Limb (tissue), 2 donors: ENCODE results near the gene SCARF2.
"Not testable (repeated sequence)": the region's sequence is repeated elsewhere in the genome, so short reads cannot be mapped to it uniquely, and the experiment has no call there.

Source experiments
- DNase-seq, 2 donors: peaks; one replicate each; pipeline ENCODE4 v3.0.0-alpha.2; 2016; ENCODE audit errors: extremely low spot score in 2 of 2

The SCARF2 gene

DNA sequence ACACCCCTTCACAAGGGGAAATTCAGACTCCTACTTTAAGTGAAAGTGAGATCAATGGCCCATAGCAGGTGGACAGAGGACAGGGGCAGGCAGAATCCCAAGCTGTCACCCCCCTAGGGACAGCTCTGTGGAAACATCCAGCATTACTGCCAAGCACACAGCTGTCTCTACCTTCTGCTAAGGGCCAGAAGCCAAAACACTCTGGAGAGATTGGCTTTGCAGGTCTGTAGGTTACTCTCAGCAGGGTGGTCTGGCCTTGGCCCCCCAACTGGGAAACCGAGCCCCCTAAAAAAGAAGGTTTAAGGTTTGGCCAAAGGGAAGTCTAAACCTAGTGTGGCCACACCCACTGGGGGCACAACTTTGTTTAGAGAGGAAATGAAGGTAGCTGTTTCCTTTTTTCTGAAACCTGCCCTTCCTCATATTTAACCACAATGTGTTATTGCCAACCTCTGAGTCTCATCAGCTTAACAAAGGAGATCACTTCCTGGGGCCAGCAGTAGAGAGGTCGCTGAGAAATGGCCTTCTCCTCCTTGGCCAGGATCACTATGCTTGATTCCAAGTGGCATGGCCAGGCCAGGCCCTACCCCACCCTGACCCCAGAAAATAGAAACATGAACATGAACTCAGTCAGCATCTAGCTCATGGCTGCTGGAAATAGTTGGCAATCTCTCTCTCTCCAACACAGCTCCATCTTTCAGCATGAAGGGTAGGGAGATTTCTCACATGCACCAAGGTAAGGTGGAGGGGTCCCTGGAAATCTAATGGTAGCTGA is 25.9 kb upstream of the SCARF2 start:
- no peak for DNase-seq

DNA sequence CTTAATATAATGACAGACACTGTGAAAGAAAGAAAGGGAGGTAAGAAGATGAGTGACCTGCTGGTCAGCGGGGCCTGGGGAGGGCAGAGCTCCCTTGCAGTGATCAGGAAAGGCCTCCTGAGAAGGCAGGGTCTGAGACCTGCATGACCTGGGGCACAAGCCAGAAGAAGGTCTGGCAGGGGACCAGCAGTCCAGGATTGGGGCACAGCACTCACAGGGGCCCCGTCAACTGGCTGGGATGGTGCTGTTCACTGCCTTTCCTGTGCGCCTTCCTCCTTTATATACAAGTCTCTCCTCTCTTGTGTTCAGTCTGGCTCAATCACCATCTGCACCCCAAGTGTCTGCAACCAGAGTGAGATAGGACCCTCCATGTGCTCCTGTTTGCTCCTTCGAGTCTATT is 22.2 kb upstream of the SCARF2 start:
- no peak for DNase-seq

DNA sequence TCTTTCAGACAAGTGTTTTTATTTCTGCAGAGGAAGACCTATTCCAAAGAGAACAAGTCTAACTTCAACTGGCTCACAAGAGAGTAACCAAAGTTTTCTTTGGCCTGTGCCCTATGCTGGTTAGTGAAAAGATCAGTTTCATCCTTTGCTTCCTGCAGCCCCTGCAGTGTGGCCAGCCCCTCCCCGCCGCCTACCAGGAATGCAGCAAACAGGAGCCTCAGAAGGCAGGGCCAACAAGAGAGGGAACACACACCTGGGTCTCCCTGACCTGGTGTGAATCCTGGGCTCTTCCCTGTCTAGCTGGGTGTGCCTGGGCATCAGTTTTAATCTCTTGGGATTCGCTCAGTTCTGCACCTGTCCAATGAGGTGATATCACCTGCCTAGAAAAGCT is 21.5 kb upstream of the SCARF2 start:
- no peak for DNase-seq

DNA sequence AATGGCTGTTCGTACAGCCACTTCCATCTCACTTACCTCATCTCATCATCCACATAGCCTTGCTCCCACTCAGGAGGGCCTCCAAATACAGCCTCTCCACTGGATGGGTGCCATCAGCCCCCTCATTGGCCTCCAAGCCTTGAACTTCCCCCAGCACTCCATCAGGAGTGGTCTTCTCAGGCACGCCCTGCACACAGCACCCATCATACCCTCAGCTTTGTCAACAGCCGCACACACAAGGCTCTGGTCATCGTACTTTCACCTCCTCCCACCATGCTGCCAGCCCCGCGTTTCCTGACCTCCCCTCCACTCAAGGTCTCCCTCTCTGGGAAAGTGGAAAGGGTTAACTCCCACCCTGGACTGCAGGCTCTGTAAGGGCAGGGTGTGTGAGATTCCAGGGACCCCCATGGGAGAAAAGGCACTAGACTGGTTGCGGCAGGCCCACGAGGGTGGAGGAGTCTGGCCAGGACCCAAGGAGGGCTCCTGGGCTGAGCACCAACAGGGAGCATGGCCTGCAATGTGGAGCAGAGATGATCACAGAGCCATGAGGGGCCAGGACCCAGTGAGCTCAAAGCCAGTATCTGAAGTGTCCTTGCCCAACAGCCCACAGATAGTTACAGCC is 21.0 kb upstream of the SCARF2 start:
- DNase-seq = no peak

DNA sequence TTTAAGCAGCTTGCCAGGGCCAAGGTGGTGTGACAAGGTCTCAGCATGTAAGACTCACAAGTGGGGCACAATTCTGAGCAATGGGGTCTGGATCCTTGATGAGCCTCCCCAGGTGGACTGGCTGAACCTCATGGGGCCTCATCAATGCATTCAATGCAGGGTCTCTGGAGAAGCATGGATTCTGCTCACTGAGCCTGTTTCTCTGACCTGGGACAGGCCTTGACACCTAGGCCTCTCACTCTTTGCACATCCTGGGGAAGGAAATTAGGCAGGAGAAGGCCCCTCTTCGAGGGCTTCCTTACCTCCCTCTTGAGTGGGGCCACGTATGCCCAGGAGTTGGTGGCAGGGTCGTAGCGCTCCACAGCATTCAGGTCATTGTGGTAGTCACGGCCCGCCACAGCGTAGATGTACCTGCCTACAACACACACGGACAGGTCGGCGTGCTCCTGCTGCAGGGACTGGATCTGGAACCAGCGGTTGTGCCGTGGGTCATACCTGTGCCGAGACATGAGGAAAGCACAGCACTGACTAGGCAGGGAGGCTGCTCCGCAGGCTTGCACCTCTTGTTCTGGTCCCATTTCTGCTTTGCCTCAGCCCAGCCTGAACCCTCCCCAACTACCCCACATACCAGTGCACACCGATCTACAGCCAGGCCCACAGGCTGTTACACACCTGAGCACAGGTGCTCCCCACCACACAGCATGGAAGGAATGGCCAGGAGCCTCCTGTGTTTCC is 20.0 kb upstream of the SCARF2 start:
- no peak for DNase-seq

DNA sequence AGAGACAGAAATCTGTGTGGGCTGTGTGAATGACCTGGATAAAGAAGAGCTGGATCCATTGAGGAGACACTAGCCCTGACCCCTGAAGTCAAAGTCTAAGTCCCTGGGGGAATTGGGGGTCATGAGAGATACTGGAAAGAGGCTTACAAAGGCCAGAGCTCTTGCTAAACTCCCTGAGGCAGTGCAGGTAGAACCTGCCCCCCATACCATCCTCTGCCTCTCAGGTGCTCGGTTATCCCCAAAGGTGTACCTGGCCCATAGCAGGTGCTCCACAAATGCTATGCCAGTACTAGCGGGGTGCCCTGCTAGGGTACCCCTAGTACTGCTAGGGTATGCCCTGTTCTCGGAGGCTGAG is 19.1 kb upstream of the SCARF2 start:
- no peak for DNase-seq

DNA sequence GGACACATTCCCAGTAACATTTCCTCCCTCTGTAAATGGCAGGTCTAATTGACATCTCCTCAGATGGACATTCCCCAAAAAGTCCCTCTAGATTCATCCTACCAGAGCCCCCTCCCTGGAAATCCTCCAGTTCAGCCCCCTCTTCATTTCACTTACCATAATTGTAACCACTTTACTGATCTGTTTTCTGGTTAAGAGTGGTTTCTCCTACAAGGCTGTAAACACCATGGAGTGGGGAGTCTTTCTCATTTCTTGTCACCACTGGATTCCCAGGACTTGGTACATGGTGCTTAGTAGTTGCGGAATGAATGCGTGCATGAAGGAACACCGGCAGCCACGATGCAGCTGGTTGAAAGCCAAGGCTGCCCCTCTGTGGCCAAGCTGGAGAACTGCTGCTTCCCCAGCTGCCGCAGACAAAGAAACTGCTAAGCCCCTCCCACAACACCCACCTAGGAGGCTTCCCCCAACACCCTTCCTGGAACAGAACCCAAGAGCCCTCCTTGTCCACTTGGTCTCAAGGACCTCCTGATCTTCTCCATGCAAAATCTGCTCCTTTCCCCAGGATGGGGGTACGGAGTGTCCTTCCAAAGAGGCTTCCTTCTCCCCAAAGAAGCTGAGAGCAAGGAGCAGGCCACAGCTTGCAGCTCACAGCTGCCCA is 18.6 kb upstream of the SCARF2 start:
- DNase-seq = peak; percentile 83 to 89

DNA sequence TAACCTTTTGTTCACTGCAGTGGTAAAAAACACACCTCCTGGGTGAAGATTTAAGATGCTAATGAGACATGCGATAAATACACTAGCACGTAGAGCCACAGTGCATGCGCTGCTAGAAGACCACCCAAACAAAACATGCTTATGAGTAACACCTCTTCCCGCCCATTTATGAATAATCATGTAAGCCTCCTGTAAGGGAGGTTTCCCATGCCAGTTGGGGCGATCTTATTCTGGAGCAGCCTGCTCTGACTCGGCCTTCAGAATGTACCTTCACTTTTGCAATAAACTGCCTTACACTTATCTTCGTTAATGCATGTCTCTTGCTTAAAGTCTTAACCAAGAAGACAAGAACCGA is 18.1 kb upstream of the SCARF2 start:
- no peak for DNase-seq

DNA sequence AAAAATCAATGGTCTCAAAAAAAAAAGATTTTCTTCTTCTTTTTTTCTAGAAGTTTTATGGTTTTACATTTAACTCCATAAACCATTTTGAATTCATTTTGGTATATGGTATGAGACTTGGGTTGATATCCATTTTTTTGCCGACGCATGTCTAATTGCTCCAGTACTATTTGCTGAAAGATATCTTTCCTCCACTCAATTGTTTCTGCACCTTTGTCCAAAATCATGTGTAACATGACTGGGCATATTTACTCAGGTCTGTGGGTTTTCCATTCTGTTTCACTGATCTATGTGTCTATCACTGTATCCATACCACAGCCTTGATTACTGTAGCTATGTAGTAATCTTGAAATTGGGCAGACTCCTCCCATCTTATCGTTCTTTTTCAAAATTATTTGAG is 15.6 kb upstream of the SCARF2 start:
- no peak for DNase-seq

DNA sequence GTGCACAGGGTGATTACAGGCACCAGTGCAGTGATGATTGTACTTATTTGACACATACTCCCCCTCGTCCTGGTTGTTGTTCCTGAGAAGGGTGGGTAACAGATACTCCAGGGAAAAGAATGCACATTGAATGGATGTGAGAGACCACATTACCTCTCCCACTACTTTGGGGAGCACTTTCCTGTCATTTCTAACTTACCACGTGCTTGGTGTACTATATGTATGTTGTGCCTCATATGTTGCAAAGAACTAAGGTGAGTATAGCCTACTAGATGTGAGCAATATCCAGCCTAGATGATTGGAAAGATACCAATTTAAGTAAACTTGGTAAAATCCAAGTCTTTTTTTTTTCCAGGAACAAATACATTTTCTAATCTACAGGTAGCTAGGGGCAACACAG is 14.3 kb upstream of the SCARF2 start:
- DNase-seq = no peak

DNA sequence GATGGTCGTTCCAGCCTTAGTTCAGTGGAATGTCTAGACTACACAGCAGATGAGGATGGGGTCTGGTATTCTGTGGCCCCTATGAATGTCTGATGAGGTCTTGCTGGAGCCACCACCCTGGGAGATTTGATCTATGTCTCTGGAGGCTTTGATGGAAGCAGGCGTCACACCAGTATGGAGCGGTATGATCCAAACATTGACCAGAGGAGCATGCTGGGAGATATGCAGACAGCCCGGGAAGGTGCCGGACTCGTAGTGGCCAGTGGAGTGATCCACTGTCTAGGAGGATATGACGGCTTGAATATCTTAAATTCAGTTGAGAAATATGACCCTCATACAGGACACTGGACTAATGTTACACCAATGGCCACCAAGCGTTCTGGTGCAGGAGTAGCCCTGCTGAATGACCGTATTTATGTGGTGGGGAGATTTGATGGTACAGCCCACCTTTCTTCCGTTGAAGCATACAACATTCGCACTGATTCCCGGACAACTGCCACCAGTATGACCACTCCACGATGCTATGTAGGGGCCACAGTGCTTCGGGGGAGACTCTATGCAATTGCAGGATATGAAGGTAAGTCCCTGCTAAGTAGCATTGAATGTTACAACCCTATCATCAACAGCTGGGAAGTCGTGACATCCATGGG is 13.6 kb upstream of the SCARF2 start:
- not testable (repeated sequence) for DNase-seq

DNA sequence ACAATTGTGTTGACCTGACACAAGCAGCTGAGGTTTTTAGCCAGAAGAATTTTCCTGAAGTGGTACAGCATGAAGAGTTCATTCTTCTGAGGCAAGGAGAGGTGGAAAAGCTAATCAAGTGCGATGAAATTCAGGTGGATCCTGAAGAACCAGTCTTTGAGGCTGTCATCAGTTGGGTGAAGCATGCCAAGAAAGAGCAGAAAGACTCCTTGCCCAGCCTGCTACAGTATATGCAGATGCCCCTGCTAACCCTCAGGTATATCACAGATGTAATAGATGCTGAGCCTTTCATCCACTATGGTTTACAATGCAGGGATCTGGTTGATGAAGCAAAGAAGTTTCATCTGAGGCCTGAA is 12.9 kb upstream of the SCARF2 start:
- no peak for DNase-seq

DNA sequence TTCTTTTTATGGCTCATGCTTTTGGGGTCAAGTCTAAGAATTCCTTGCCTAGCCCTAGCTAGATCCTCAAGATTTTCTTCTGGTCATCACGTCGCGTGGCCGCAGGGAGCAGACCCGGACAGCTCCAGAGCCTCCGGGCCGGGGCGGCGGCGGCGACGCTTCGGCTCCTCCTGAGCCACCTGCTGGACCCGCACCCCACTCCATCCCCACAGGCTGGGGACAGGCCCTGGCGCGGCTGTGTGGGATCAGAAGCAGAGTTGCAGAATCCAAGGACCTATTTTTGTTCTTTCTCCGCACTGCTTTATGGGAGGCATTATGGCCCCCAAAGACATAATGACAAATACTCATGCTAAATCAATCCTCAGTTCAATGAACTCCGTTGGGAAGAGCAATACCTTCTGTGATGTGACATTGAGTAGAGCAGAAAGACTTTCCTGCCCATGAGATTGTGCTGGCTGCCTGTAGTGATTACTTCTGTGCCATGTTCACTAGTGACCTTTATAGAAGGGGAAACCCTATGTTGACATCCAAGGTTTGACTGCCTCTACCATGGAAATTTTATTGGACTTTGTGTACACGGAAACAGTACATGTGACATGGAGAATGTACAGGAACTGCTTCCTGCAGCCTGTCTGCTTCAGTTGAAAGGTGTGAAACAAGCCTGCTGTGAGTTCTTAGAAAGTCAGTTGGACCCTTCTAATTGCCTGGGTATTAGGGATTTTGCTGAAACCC is 12.4 kb upstream of the SCARF2 start:
- DNase-seq = no peak

DNA sequence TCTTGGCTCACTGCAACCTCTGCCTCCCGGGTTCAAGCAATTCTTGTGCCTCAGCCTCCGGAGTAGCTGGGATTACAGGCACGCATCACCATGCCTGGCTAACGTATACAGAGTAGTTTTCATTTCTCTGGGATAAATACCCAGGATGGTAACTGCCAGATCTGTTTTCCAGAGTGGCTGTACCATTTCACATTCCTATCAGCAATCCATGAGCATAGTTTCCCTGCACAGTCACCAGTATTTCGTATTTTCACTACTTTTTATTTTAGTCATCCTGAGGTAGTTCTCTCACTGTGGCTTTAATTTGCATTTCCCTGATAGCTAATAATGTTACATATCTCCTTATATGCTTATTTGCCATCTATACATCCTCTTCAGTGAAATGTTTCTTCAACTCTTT is 11.0 kb upstream of the SCARF2 start:
- DNase-seq = no peak

DNA sequence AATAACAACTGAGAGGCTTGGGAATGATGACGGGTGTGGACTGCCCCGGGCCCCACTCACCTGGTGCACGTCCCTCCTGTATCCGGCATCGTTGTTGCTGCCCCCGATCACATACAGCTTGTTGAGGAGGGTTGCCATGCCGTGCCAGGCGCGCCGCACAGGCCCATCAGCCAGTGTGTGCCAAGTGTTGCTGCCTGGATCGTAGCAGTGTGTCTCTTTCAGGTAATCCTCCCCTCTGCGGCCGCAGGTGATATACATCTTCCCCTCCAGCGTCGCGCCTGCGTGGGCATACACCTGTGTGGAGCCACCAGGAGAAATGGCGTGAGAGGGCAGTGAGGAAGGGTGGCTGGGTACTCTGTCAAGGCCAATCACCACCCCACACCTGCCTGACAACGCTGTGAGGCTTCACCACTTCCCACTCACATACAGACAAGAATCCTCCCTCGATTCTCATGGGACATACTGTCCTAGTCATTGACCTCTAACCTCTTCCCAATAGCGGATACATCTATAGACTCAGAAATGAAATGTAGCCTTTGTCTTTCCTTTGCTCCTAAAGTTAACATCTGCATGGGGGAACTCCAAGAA is 8.9 kb upstream of the SCARF2 start:
- DNase-seq = no peak

DNA sequence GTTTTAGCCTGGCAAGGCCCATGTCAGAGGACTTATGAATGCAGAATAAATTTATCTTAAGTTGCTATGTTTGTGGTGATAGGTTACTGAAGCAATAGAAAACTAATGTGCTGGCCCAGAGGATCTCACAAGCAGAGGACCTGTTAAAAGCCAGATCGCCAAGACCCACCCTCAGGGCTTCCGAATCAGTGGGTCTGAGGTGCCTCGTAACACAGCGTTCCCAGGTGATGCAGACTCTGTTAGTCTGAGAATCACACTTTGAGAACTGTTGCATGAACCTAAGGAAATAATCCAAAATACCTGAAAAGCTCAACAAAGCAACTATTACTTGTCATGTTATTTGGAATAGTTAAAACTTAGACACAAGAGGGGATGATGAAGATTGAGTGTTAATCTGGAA is 6.7 kb upstream of the SCARF2 start:
- DNase-seq = no peak

DNA sequence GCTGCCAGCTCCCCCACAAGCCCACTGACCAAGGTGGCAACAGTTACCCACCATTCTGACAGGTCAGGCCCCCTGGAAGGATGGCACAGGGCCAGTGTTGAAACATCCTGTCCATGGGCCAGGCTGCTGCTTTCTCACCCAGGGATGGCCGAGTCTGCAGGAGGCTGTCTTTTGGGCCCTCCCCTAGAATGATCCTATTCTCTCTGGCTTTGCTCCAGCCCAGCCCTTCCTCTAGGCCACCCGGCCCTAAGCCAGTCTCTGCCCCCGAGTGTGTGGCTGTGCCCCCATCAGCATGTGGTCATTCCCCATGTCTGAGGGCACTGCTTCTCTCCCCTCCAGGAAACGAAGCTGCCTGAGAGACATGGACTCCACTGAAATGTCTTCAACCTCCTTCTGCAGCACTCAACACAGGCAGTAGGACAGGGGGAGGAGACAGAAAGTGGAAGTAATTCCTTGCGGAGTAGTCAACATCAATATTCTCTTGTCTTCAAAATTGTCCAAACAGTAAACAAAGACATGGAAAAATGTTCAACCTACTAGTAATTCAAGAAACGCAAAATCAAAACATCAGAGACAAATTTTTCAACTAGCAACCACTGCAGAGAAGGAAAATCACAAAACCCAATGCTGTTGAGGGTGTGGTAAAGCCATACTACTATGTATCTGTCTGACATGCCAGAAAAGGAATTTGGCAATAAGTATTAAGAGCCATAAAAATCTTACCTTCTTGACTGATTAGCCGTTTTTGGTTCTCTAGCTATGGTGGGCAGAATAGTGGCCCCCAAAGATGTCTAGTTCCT is 5.1 kb upstream of the SCARF2 start:
- no peak for DNase-seq

DNA sequence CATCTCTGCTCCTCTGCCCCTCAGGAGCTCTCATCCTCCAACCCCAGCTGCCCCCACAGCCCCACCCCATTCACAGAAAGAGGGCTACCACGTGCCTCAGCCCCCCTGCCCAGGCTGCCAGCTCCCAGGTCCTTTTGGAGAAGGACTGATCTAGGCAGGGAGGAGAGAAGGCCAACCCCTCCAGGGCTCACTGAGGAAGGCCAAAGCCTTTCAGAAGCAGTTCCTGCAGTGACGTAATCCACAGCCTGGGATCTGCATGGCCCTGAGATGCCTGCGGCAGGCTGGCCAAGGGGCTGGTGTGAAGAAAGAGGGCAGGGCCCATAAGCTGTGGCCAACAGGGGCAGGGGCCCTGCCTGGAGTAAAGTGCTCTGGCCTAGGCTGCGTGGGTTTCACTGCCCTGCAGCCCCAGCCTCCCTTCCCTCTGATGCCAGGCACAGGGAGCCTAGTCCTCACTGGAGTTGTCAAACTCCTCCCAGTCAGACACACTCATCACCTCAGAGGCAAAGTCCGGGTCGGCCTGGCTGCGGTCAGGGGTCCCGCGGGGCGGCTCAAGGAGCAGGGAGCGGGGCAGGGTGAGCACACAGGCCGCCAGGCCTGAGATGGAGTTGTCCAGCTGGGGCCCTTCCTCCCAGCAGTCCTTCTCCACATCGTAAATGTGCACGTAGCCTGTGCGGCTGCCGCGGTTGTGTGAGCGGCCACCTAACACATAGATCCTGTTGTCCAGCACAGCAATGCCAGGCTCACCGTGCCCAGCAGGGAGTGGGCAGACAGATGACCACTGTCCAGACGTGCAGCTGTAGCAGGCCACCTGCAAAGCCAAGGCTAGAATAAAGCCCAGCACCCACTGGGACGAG is 4.2 kb upstream of the SCARF2 start:
- DNase-seq = no peak
